DMS 273 (cell line): Measurements from ENCODE around the gene DNAJB13.

Source experiments
- DNase-seq: peaks from one replicate; lab custom pipeline; 2025; ENCODE audit not compliant: unreplicated experiment; lab: John Stamatoyannopoulos, UW

The DNAJB13 gene

DNA sequence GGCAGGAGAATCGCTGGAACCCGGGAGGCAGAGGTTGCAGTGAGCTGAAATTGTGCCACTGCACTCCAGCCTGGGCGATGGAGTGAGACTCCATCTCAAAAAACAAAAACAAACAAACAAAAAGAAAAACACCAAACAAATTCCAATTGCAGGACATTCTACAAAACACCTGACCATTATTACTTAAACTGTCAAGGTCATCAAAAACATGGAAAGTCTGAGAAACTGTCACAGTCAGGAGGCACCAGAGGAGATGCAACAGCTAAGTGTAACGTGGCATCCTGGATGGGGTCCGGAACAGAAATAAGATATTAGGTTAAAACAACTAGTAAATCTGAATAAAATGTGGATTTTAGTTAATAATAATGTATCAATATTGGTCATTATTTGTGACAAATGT is 914 bp upstream of the DNAJB13 start:
- no peak for DNase-seq

GRCh38 chr11:73951797-73952196 is 971 bp downstream of the DNAJB13 start:
- DNase-seq: no peak

DNA sequence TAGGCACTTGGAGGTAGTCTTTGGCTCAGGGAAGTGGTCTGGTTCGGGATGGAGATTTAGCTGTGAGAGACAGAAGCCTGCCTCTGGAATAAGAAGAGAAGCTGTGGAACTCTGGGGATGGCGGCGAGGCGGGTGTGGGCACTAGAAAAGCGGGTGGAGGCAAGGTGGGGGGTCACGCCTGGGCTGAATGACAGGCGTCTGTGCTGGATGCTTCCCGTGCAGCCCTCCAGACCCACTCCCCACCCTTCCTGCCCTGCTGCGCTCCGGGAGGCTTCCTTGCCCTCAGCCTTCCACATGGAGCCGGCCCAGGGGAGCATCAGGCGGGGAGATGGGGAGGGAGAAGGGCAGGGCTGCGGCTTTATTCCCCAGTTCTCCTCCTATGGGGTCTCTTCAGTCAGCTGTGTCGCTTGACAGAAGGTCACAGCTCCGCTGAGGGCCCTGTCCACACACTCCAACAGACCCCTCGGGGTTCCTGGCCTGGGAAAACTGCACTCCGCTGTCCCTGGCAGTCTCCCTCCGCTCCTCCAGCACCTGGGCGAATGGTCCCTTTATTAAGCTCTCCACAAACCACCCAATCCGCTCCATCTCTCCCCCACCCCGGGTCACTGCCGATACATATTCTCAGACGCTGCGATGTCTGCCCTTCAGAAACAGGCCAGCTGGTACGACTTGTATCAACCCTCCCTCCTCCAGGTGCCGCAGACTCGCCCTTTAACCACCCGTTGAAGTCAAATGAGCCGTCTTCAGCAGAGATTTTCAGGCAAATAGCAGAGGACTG is 6.2 kb downstream of the DNAJB13 start:
- no peak for DNase-seq

GRCh38 chr11:73957654-73958361 is 7.0 kb downstream of the DNAJB13 start:
- no peak for DNase-seq

- no peak for DNase-seq
These were observed 7.8 kb downstream of the DNAJB13 start for GRCh38 chr11:73958521-73959141.

- no peak for DNase-seq
These were observed 10.5 kb downstream of the DNAJB13 start for GRCh38 chr11:73961321-73961720.

DNA sequence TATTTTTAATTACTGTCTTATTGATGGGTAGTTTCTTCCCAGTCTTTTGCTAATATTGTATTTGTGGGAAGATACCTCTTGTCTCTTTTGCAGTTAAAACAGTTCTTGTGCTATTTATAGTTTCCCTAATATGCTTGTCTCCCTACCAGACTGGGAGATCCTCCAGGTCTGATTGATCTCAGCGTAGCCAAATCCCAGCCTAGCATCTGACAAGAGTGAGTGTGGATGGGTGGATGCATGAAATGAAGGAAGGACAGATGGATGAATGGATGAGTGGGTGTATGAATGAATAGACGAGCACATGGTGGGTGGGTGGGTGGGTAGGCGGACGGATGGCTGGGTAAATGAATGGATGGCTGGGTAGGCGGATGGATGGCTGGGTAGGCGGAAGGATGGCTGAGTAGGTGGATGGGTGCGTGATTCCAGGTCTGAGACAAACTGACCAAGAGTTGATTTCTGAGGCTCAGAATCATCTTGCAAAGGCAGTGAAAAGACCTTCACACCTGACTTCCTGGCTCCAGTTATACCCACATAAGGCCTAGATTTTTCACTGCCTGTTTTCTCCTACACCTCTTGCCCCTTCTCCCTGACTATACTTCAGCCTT is 11.4 kb downstream of the DNAJB13 start:
- peak; percentile 26 for DNase-seq

GRCh38 chr11:73963861-73964260 is 13.0 kb downstream of the DNAJB13 start:
- DNase-seq: no peak

GRCh38 chr11:73965076-73965763 is 14.4 kb downstream of the DNAJB13 start:
- DNase-seq: peak; percentile 68

- DNase-seq: peak; percentile 38
These were observed 14.9 kb downstream of the DNAJB13 start for GRCh38 chr11:73965764-73966121.

DNA sequence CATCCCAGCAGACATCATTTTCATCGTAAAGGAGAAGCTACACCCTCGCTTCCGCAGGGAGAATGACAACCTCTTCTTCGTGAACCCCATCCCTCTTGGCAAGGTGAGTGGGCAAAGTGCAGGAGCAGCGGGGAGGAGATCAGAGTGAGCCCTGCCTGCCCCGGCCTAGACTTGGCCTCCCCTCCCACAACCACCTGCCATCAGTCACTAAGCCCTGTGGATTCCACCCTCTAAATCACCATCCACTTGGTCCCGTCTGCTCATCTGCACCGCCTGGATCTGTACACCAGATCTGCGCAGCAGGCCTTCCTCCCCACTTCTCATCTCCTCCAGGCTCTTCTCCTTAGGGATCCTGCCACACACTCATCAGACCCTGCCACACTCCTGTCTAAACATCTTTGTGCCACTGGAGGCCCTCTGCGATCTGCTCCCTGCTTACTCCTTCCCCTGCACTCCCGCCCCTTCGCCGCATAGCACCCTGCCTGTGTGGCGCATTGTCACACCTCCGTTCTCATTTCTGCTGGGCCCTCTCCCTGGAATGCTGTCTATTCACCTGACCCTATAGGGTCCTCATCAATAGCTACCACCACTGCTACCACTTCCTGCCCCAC is 17.6 kb downstream of the DNAJB13 start:
- peak; percentile 37 for DNase-seq

- DNase-seq: peak; percentile 48
These were observed 18.3 kb downstream of the DNAJB13 start for GRCh38 chr11:73969091-73969490.

- DNase-seq: peak; percentile 34
These were observed 19.4 kb downstream of the DNAJB13 start for GRCh38 chr11:73969991-73970800.

DNA sequence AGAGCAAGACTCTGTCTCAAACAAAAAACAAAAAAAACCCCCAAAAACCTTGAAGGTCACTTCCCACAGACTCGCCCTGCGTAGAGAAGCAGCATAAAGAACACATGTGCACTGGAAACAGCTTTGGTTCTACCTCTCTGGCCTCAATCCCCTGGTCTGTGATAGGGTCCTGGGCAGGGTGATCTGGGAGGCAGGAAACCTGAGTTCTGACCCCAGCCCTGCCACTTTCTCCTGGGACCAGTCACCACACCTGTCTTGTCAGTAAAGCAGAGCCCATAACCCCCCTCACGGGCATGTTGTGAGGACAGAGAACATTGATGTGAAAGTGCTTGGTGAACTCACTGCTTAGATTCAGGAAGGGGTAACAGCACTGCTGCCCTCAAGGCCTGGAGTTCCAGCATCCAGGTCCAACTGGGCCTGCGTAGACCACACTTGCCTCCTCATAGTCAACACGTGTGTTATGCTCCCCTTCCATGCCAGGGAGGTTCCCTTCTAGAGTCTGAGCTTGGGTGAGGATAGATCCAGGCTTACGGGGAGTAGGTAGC is 20.4 kb downstream of the DNAJB13 start:
- peak; percentile 33 for DNase-seq

DNA sequence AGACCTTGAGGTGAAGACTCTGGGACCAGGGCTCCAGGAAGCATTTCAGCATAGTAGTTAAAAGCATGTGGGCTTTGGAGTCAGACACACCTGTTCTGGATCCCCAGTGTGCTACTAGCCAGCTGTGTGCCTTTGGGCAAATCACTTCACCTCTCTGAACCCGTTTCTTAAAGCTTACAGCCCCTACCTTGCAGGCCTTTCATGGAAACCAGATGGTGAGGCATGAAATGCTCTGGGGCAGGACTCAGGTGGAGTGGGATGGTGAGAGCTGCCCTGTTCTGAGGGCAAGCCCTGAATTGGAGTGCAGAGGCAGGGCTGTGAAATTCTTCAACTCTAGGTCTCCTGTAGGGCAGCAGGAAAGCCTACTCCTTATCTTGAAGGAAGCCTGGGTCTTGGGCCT is 21.4 kb downstream of the DNAJB13 start:
- DNase-seq: peak; percentile 22

GRCh38 chr11:73972620-73973449 is 22.0 kb downstream of the DNAJB13 start:
- DNase-seq: peak; percentile 32

- DNase-seq: no peak
These were observed 24.0 kb downstream of the DNAJB13 start for GRCh38 chr11:73974604-73975478.

DNA sequence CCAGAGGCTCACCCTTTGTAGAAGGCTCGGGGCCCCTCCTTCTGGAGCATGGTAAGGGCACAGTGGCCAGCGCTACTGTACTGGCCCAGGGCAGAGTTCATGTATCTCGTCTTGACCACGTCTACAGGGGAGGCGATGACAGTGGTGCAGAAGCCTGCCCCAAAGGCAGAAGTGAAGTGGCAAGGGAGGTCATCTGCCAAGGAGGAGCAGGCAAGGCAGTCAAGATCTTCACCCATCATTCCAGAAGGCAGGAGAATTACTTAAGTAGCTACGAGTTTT is 24.6 kb downstream of the DNAJB13 start:
- DNase-seq: no peak
